HL-60/S4 treated with phorbol 12-myristate 13-acetate at 8.2 ng/mL for 4 days and 3 days (cell line): Measurements from ENCODE around the gene TRIM44.
"Not testable (repeated sequence)": the region's sequence is repeated elsewhere in the genome, so short reads cannot be mapped to it uniquely, and the experiment has no call there.

Experiments
- in situ Hi-C: fragments of 300-500 bp; cut with MboI; formaldehyde crosslinking; loops from 2 replicates; pipeline ENCODE4 v1.15.0; 2022; ENCODE audit warnings: low sequenced_read_pairs

The TRIM44 gene

DNA sequence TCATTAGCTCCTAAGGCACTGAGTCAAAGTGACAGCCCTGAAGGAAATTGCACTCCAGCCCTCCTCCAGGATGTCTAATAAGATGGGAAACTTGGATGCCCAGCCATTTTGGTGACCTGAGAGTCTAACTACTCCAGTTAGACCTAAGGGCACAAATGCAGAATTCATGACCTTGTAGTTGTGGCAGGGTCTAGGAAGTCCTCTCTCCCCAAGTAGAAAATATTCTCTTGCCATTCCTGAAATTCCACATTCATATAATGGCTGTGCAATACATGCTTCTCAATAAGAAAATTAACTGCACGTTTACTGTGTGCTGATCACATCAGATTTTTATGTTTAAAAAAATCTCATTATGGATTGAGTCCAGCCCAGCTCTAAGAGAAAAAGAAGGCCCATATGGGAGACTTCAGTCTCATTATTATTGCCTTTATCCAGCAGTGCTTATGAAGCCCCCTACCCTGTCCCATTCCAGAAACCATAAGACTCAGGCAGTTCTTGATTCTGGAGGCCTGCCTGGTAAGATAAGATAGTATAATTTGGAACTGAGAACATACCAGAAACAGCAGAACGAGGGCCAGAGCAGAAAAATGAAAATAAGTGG, 147.6 kb downstream of the TRIM44 start:
- in situ Hi-C loops: no loop called here

DNA sequence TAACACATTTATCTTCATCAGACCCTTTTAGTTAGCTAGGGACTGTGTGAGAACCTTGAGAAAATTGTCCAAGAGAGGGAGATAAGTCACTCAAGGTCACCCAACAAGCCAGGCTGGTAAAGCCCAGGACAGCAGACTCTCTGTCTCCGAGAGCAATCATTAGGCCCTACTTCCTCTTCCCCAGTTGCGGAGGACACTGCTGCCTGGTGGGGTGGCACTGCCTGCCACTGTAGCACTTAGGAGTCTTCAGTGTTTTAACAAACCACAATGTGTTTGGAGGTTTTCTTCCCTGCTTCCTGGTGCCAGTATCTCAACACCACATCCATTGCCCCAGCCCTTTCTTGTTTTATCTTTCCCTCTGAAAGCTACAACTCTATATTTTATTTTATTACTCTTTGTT, 149.2 kb downstream of the TRIM44 start:
- in situ Hi-C loops: no loop called here

DNA sequence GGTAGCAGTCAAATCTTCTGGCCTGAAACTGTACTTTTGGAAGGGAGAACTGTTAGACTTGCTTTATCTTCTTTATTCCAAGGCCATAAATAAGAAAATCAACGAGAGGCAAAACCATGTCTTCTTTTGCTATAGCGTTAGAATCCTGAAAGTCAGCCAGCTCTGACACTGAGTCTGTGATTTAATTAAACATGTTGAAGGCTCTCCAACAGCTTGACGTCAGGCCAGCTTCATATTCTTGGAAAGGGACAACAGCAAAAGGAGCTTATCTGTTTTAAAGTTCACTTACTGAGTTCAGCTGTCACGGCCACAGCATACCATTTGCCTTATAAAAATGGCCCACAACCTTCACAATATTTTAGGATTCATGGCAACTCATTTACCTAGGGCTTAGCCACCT, 150.3 kb downstream of the TRIM44 start:
- in situ Hi-C loops: no loop called here

DNA sequence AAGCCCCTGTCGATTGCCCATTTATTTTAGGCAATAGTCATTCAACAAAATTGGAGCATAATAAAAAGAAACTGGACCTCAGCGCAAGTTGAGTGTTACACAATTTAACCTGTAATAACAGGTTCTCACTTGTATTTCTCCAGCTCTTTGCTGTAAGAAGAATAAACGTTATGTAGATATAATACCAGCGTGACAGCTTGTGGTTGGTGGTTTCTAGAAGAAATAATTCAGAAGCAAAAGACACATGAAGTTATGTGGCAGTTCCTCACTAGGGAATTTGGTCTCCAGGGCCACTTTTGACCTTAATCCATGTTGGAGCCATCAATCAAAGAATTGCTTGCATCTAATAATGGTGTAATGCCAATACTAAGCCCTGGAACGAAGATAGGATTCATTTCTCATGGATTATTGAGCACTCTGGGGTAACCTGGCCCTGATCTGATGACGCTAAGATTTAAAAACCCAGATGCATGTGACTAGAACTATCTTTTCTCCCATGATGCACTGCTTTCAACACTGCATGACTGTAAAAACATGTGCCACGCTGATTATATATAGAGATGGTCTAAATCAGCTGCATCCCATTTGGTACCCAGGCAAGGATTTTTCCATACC, 151.6 kb downstream of the TRIM44 start:
- in situ Hi-C loops: no loop called here

DNA sequence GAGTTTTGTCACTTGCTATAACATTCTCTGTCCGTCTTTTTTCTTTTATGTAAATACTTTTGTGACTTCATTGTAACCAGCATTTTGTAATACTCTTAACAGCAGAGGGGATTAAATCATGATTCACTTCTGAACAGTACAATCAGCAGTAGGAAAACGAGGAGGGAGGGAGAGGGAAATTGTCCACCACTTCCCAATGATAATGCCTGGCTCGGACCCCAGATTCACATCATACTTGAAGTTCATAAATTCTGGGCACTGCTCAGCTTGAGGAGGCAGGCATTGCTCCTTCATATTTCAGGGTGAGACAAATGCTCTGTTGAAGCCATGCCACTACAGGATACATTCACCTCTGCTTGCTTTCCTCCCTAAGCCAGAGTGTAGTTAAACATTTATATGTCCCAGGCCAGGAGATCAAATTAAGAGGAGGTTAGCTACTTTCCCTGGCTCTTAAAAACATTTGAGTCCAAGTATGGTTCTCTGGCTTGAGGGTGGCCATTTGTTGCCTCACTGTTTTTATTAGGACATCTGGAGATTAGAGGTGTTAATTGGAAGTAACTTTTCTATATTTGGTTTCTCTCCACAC, 152.2 kb downstream of the TRIM44 start:
- in situ Hi-C loops: no loop called here

DNA sequence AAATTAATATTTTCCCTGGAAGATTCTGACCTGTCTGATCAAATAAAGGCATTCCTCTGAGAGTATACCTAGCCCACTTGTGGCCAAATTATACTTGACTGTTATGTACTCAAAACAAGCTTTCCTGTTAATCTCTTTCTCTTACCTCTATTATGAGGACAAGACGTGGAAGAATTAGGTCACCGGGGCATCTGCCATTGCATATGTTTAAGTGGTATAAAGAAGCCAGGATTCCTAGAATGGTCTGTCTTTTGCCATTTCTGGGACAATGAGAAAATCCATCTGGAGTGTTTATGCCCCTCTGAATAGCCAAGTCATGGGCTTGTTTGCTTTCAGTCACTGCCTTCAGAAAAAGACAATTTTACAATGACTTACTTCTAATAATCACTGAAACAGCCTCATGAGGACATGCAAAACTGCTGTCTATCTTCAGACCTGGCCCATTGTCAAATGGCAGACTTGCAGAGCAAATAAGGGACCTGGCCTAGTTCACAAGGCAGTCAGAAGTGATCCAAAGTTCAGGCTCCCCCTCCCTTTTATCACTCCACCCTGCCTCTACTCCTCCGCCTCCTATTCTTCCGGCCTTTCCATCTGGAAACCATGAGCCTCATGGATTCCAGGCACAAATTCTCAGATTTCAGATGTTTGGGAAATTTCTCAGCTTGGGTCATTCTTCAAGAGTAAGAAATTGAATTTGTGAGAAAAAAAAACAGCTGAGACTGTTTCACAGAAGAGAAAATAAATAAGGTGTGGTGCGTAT, 153.2 kb downstream of the TRIM44 start:
- in situ Hi-C loops: no loop called here

DNA sequence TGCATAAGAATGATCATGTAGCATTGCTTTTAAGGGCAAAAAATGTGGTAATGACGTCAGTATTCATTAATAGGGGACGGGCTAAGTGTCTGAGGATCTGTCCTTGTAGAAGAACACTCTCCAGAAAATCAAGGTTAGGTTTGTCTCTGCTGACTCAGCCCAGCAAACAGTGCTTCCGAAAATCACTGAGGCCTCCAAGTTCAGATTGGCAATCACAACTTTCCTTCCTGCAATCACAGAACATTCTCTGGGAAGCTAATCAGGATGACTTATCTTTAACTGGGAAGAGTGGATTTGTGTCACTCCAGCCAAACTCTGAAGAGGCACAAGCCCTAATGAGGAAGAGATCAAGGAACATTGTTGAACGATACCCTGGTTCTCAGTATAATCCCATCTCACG, 158.0 kb downstream of the TRIM44 start:
- in situ Hi-C loops: no loop called here

DNA sequence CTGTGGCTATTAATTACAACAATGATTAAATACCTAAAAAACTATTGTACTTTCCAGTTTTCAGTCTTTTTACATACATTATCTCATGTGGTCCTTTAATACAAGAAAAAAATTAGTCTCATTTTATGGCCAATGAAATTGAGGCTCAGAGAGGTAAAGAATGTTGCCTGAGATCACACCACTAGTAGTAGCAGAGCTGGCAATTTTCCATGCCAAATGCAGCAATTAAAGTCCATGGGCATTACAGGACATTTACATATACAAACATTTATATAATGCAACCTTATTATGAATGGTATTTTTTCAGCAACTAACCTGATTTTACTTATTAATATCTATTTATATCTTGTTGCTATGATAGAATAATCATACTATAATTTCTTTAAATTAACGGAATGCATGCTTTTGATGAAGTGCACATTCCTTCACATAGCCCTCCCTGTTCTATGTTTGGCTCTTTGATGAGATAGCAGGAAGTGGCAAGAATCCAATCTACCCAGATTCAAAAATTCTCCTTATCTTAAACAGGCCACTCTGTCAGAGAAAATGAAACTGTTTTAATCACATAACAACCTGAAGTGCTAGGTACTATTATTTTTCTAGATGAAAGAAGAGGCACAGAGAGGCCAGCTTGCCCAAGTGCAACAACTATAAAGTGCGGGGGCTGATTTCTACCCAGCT, 160.4 kb downstream of the TRIM44 start:
- in situ Hi-C loops: no loop called here

DNA sequence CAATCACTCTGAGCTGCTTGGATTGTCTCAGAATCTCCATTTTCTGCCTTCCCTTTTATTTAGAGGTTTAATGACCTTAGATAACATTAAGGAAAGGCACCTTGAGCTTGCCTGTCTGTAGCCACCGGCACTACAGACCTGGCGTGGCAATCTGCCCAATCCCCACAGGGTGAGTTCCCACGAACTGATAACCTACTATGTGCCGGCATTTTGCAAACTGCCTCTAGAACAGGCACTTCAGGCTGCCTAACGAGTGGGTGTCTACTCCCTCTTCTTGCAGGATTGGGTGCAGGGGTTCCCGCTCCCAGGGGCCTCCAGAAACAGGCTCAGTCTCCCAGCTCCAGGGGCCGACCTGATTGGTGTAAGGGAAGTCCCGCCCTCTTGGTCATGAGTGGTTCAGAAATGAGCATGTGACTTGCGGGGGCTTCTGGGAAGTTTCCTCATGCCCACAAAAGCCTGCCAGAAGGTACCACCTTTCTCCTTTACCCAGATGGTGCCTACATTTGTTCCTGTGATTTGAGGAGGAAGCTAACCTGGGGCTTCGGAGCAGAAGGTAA, 161.2 kb downstream of the TRIM44 start:
- in situ Hi-C loops: no loop called here

DNA sequence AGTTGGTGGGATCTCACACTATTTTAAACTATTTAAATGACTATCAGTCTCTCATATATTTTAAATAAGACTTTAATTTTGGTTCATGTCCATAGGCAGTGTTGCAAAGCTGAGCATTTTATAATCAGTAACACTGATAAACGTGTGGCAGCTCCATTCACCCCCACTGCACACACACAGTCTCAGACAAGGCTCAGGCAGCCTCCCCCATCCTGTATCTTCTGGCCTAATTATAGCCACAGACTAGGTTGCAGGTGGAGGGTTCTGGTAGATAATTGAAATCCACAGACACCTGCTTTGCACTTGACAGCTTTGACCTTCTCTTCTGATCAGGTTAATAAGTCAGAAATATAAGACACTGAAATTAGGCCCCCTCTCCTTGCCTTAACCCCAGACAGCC, 162.8 kb downstream of the TRIM44 start:
- in situ Hi-C loops: no loop called here

DNA sequence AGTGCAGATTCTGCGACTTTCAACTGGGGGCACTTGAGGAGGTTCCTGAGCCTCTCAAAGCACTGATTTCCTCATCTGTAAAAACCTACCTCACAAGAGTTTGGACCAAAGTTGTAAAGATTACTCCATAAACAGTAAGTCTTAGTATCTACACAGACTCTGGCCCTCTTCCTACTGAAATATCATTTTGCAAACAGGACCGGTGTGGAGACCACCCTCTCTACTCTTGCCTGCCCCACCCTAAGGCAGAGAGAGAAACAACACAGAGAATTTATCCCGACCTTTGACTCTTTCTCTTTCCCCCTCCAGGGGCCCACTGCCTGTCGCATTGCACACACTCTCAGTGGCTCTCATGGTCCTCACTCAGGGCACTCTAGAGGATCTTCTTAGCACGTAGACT, 163.4 kb downstream of the TRIM44 start:
- in situ Hi-C loops: no loop called here

DNA sequence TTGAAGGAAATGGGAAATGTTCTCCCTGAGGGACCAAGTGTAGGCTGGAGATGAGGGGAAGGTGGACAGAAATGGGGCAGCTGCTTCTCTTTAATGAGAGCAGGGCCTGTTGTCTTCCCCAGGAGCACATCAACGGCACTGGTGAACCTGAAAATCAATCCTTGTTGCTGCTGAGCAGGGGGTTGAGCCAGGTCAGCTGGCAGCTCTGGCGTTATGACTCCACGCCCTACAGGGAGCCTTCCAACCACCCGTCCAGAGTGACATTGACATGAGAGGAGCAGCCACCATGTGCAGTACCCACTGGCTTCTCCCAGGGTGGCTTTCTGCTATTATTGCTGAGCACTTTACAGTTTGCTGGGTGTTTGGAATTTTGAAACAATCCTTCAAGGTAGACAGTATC, 164.4 kb downstream of the TRIM44 start:
- in situ Hi-C loops: no loop called here

DNA sequence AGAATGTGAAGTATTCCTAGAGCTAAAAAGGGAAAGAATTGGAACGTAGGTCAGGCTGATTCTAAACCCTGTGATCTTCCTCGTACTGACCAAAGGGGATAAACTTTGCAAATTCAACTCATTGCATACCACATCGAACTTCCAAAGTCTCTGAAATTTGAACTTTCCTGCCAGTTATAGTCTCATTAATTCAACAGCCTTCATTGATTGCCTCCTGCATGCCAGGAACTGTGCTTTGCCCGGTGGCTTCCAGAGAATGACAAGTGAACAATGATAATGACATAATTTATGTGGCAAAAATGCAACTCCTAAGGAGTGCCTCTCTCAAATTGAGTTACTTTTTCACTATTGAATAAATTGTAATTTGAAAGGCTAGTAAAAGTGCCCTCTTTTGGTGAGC, 173.6 kb downstream of the TRIM44 start:
- in situ Hi-C loops: no loop called here

DNA sequence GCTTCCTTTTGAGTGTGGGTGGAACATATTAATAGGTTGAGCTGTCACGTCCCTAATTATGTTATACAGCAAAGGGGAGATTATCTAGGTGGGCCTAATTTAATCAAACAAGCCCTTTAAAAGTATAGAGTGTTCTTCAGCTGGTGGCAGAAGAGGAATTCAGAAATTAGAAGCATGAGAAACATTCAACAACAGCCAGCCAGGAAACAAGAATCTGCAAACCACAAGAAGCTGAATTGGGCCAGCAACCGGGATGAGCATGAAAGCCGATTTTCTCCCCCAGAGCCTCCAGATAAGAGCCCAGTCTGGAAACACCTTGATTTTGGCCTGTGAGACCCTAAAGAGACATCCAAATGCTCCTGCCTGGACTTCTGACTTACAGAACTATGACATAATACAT, 175.5 kb downstream of the TRIM44 start:
- in situ Hi-C loops: no loop called here

DNA sequence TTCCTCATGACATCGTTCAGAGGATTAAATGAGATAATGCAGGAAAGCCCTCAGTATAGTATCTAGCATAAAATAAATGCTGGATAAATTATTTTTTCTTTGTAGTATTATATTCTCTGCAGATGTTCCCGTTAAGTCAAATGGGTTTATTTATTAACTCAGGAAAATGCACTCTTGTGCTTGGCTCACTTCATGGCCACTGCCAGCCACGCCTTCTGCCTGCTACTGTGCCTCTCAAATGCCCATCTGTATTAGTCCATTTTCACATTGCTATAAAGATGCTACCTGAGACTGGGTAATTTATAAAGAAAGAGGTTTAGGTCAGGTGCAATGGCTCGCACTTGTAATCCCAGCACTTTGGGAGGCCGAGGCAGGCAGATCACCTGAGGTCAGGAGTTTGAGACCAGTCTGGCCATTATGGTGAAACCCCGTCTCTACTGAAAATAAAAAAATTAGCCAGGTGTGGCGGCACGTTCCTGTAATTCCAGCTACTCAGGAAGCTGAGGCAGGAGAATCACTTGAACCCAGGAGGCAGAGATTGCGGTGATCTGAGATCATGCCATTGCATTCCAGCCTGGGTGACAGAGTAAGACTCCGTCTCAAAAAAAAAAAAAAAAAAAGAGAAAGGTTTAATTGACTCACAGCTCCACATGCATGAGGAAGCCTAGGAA, 176.3 kb downstream of the TRIM44 start:
- in situ Hi-C loops: not testable (repeated sequence)

DNA sequence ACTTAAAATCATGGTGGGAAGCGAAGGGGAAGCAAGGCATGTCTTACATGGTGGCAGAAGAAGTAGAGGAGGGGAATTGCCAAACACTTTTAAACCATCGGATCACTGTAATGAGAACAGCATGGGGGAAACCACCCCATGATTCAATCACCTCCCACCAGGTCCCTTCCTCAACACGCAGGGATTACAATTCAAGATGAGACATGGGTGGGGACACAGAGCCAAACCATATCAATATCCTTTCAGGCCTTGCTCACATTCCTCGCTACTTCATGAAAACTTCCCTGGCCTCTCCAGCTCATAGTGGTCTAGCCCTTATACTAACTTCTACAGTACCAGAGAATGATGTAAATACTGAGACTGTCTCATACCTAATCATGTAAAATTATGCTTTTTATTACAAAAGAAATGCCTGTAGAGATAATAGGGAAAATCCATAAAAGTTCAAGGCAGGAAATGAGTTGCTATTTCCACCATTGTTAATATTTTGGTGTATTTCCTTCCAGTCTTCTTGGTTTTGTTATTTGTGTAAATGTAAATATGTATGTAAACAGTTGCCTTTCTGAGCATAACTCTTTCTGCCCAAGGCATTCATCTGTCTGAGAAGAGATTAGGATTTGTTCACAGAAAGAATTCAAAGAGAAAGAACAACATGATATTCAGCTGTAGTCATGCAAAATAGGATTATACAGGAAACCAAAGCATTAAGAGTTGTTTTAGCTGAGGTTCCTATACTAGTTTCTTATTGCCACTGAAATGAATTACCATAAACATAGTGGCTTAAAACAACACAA, 177.0 kb downstream of the TRIM44 start:
- in situ Hi-C loops: no loop called here

DNA sequence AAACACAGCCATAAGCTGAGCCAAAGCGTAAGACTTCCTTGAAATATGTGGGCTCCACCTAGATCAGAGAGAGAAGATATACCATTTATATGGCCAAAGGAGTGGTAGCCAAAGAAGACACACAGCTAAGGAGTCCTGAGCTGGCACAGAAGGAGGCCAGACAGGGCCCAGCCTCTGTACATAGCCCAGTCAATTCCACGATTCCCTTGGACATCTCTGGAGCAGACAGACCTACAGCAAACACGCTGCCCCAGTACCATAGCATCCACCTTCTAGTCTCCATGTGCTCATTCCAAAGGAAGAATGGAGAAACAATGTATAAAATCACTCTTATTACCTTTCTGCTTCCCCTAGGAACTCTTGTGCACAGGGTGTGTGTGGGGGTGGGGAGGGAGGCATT, 179.2 kb downstream of the TRIM44 start:
- in situ Hi-C loops: no loop called here

DNA sequence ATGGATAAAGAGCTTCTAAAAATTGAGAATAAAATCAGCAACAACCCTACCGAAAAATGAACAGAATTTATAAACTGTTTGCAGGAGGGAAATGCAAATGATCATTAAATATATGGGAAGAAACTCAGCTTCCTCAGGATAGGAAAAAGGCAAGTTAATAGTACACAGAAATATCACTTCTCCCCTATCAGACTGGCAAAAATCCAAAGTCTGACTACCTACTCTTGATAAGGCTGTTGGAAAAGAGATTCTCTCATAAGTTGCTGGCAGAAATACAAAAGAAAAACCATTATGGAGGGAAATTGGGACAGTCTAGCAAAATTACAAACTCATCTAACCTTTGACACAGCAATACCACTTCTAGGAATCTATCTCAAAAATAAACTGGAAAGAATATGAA, 180.4 kb downstream of the TRIM44 start:
- in situ Hi-C loops: no loop called here

DNA sequence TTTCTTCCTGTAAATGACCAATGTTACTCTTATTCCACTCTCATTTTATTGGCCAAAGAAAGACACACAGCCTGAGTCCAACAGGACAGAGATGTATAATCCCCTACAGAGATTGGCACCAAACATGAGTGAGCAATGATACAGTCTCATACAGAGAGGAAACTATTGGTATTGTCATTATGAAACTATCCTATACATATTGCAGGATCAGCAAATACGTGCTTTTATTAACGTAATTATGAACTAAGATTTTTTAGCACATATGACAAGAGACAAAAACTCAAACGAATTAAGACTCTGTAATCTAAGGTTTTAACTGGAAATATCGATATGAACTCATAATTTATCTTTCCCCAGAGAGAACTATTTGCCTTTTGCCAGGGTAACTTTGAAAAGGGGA, 182.0 kb downstream of the TRIM44 start:
- in situ Hi-C loops: no loop called here

DNA sequence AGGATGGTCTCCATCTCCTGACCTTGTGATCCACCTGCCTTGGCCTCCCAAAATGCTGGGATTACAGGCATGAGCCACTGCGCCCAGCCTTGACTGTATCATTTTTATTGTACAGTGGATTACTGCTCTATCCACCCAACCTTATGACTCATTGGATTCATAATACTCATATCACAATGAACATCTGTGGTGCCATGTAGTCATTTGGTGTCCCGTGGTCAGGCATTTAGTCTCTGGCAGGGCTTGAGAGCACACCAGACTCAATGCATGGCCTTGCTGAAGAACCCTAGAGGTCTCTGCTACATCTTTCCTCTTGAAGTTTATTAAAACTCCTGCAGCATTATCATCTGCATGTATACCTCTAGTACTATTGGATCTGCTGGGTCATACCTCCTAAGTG, 183.3 kb downstream of the TRIM44 start:
- in situ Hi-C loops: no loop called here
